ENCODE results near the gene DLGAP3. TPM values are rescaled to one million over a fixed set of nuclear protein-coding genes. Genes with fewer than 3 reads are reported as not detected.

Gene DLGAP3
- total and polyA plus RNA-seq, 2 of the 13 experiments (the other 11 are each of a cell fraction or from before 2014, with no cell fraction given) = 0.03 to 0.04 TPM

- TF ChIP-seq KLF6 (CRISPR knock-in tag; IDR thresholded peaks at IDR 0.05) = peak; percentile 75; the same call in 1 of the 2 replicates
- no peak for TF ChIP-seq NFE2 (CRISPR knock-in tag; IDR thresholded peaks at IDR 0.05)
- peak; percentile 71; the same call in 1 of the 2 replicates for TF ChIP-seq ERF (CRISPR knock-in tag; IDR thresholded peaks at IDR 0.05)
- no peak for TF ChIP-seq CEBPZ (IDR thresholded peaks at IDR 0.05; ENCODE audit: low read length)
- peak; percentile 26; the same call in 1 of the 2 replicates for TF ChIP-seq ZNF333 (CRISPR knock-in tag; IDR thresholded peaks at IDR 0.05; ENCODE audit: borderline replicate concordance)
- no peak for TF ChIP-seq ZBTB7A (CRISPR knock-in tag; IDR thresholded peaks at IDR 0.05)
- TF ChIP-seq ZNF782 (CRISPR knock-in tag; IDR thresholded peaks at IDR 0.05; ENCODE audit: borderline replicate concordance) = no peak
- peak; percentile 44; the same call in 1 of the 2 replicates for TF ChIP-seq ZKSCAN8 (CRISPR knock-in tag; IDR thresholded peaks at IDR 0.05; ENCODE audit: borderline replicate concordance)
- TF ChIP-seq RNF2 (conservative IDR thresholded peaks at IDR 0.05; ENCODE audit: low read depth) = 0 out of 2 replicates have a peak, but pooled peaks have one; percentile 57
- no peak for TF ChIP-seq MEIS1 (CRISPR knock-in tag; IDR thresholded peaks at IDR 0.05; ENCODE audit: borderline replicate concordance)
- TF ChIP-seq NFRKB (IDR thresholded peaks at IDR 0.05) = no peak
- TF ChIP-seq ASH2L (IDR thresholded peaks at IDR 0.05; ENCODE audit: insufficient read length, low read depth, low read length) = peak; percentile 84
- TF ChIP-seq SAP130 (CRISPR knock-in tag; IDR thresholded peaks at IDR 0.05; ENCODE audit: low read depth) = peak; percentile 91
- TF ChIP-seq THAP9 (CRISPR knock-in tag; IDR thresholded peaks at IDR 0.05; ENCODE audit: borderline replicate concordance) = no peak; the same call in 1 of the 2 replicates
- TF ChIP-seq THAP8 (CRISPR knock-in tag; IDR thresholded peaks at IDR 0.05; ENCODE audit: borderline replicate concordance) = no peak
- TF ChIP-seq TOPORS (CRISPR knock-in tag; IDR thresholded peaks at IDR 0.05) = peak; percentile 49; the same call in 1 of the 2 replicates
- TF ChIP-seq ZNF12 (CRISPR knock-in tag; IDR thresholded peaks at IDR 0.05) = no peak
- no peak; the same call in 1 of the 2 replicates for TF ChIP-seq ZNF550 (CRISPR knock-in tag; IDR thresholded peaks at IDR 0.05; ENCODE audit: borderline replicate concordance)
- TF ChIP-seq ZNF138 (CRISPR knock-in tag; IDR thresholded peaks at IDR 0.05; ENCODE audit: low read depth) = no peak
- no peak for TF ChIP-seq JUND (CRISPR knock-in tag; IDR thresholded peaks at IDR 0.05)
- 0 out of 2 replicates have a peak, but pooled peaks have one; percentile 73 for TF ChIP-seq ZNF235 (CRISPR knock-in tag; IDR thresholded peaks at IDR 0.05; ENCODE audit: borderline replicate concordance)
- TF ChIP-seq KLF9 (CRISPR knock-in tag; IDR thresholded peaks at IDR 0.05; ENCODE audit: low read depth) = no peak
- TF ChIP-seq YY1 (IDR thresholded peaks at IDR 0.05; ENCODE audit: insufficient read depth, insufficient replicate concordance, low read depth, low read length) = peak; percentile 75
Measured at GRCh38 chr1:34859446-34860200, 69.8 kb downstream of the DLGAP3 start, which contains the start of gene SMIM12 (continued).

Measured in HepG2 (cell line).